IMR-90 (cell line): Measurements from ENCODE around the gene ULBP1. TPM values are rescaled to one million over a fixed set of nuclear protein-coding genes. Genes with fewer than 3 reads are reported as not detected.

ENCODE experiments used
- ATAC-seq: fragments of 200-7000 bp; cut with Tn5 transposase; 2 replicates; pipeline ENCODE4 v1.9.1; 2020; ENCODE audit warnings: low read depth, mild to moderate bottlenecking, moderate library complexity
- BruUV-seq: library from RNA; stranded (reverse); fragments of 400-500 nt; replicated peaks from 2 replicates; lab custom pipeline; 2021; lab: Mats Ljungman, UMichigan
- CTCF ChIA-PET: fragments of 300-600 bp; formaldehyde crosslinking; extraction: SDS; loops from one replicate; lab custom pipeline; 2021; ENCODE audit warnings: antibody characterized with exemption; lab: Yijun Ruan, JAX
- POLR2A ChIA-PET: fragments of 300-600 bp; sonication (Branson Sonifier 250); formaldehyde crosslinking; loops from one replicate; lab custom pipeline; 2022; ENCODE audit warnings: antibody characterized with exemption; ENCODE audit not compliant: unreplicated experiment; lab: Charles Lee
- DNase-seq: peaks from one replicate; pipeline ENCODE4 v3.0.0; 2013
- H2AFZ ChIP-seq: replicated peaks from 2 replicates; pipeline ENCODE3; 2013; ENCODE audit warnings: low read length, mild to moderate bottlenecking; ENCODE audit not compliant: poor library complexity
- H2AK5ac ChIP-seq: 2 replicates; pipeline ENCODE4 v1.6.1; 2013; ENCODE audit warnings: low read depth, low read length, inconsistent platforms
- H2AK9ac ChIP-seq: replicated peaks from 2 replicates; pipeline ENCODE3; 2013; ENCODE audit warnings: mild to moderate bottlenecking, low read depth, low read length, moderate library complexity; ENCODE audit not compliant: poor library complexity
- H2BK120ac ChIP-seq: 2 replicates; pipeline ENCODE4 v1.6.1; 2013; ENCODE audit warnings: low read depth, low read length, inconsistent platforms
- H2BK15ac ChIP-seq: 3 replicates; pipeline ENCODE4 v1.6.1; 2013; ENCODE audit warnings: low read depth, low read length, inconsistent platforms
- H2BK20ac ChIP-seq: 2 replicates; pipeline ENCODE4 v1.6.1; 2013; ENCODE audit warnings: low read depth, mild to moderate bottlenecking, inconsistent platforms, low read length, moderate library complexity
- H2BK5ac ChIP-seq: 2 replicates; pipeline ENCODE4 v1.6.1; 2013; ENCODE audit warnings: mild to moderate bottlenecking, low read depth, low read length, inconsistent platforms; ENCODE audit not compliant: poor library complexity, severe bottlenecking
- H3K14ac ChIP-seq: replicated peaks from 2 replicates; pipeline ENCODE4 v1.6.1; 2013; ENCODE audit warnings: low read depth, low read length, inconsistent platforms
- H3K18ac ChIP-seq: 2 replicates; pipeline ENCODE4 v1.6.1; 2013; ENCODE audit warnings: low read depth, low read length, control low read depth
- H3K23ac ChIP-seq: 2 replicates; pipeline ENCODE4 v1.6.1; 2013; ENCODE audit warnings: low read depth, low read length, inconsistent platforms
- H3K27ac ChIP-seq: 2 replicates; pipeline ENCODE4 v1.5.1; 2013; ENCODE audit warnings: mild to moderate bottlenecking, control low read depth, low read length; ENCODE audit not compliant: insufficient read depth
- H3K27me3 ChIP-seq: 2 replicates; pipeline ENCODE4 v1.6.1; 2013; ENCODE audit warnings: low read length; ENCODE audit not compliant: control insufficient read depth, insufficient read depth
- H3K36me3 ChIP-seq: 2 replicates; pipeline ENCODE4 v1.6.1; 2013; ENCODE audit warnings: low read length, mixed read lengths; ENCODE audit not compliant: control insufficient read depth, insufficient read depth
- H3K4ac ChIP-seq: 2 replicates; pipeline ENCODE4 v1.6.1; 2013; ENCODE audit warnings: low read depth, low read length, inconsistent platforms
- H3K4me1 ChIP-seq: 2 replicates; pipeline ENCODE4 v1.6.1; 2013; ENCODE audit warnings: low read length, mixed read lengths; ENCODE audit not compliant: control insufficient read depth, insufficient read depth
- H3K4me2 ChIP-seq: 2 replicates; pipeline ENCODE4 v1.6.1; 2013; ENCODE audit warnings: low read depth, mild to moderate bottlenecking, control low read depth, low read length, moderate library complexity
- H3K4me3 ChIP-seq: 2 replicates; pipeline ENCODE4 v1.5.1; 2013; ENCODE audit warnings: low read depth, mild to moderate bottlenecking, control low read depth, low read length, moderate library complexity; ENCODE audit not compliant: insufficient read depth
- H3K56ac ChIP-seq: 2 replicates; pipeline ENCODE4 v1.6.1; 2013; ENCODE audit warnings: low read length, inconsistent platforms; ENCODE audit not compliant: insufficient read depth; ENCODE audit errors: extremely low read depth
- H3K79me1 ChIP-seq, 2 experiments: 2 replicates each; pipeline ENCODE4 v1.6.1; 2013; ENCODE audit warnings: low read length in 2 of 2, inconsistent platforms in 1 of 2, low read depth in 1 of 2
- H3K9ac ChIP-seq: 2 replicates; pipeline ENCODE4 v1.6.1; 2013; ENCODE audit warnings: low read depth, low read length, control low read depth
- H3K9me1 ChIP-seq: 2 replicates; pipeline ENCODE4 v1.6.1; 2013; ENCODE audit warnings: low read length, inconsistent platforms; ENCODE audit not compliant: insufficient read depth
- H3K9me3 ChIP-seq: 2 replicates; pipeline ENCODE4 v1.6.1; 2013; ENCODE audit warnings: low read length; ENCODE audit not compliant: control insufficient read depth, insufficient read depth
- H4K20me1 ChIP-seq: 2 replicates; pipeline ENCODE4 v1.6.1; 2013; ENCODE audit warnings: low read length, inconsistent platforms; ENCODE audit not compliant: insufficient read depth
- H4K5ac ChIP-seq: 2 replicates; pipeline ENCODE4 v1.6.1; 2013; ENCODE audit warnings: mild to moderate bottlenecking, low read depth, low read length, control low read depth
- H4K8ac ChIP-seq, 2 experiments: 2 replicates each; pipeline ENCODE4 v1.6.1; 2013; ENCODE audit warnings: low read depth in 2 of 2, low read length in 2 of 2, control low read depth in 1 of 2, inconsistent platforms in 1 of 2
- H4K91ac ChIP-seq: 2 replicates; pipeline ENCODE4 v1.6.1; 2013; ENCODE audit warnings: low read depth, low read length, inconsistent platforms; ENCODE audit not compliant: insufficient read depth
- BHLHE40 ChIP-seq: fragments of 150-350 bp; IDR thresholded peaks from 2 replicates; pipeline ENCODE4 v1.6.1; 2016; ENCODE audit warnings: mild to moderate bottlenecking, low read depth, low read length
- CEBPB ChIP-seq: IDR thresholded peaks from 2 replicates; pipeline ENCODE4 v1.6.1; 2012; ENCODE audit warnings: low read depth, low read length, improper control_type of control experiment
- CHD1 ChIP-seq: IDR thresholded peaks from 2 replicates; pipeline ENCODE4 v1.6.1; 2012; ENCODE audit warnings: low read depth, low read length, improper control_type of control experiment
- CTCF ChIP-seq: conservative IDR thresholded peaks from 2 replicates; pipeline ENCODE4 v1.5.1; 2012; ENCODE audit warnings: mild to moderate bottlenecking, low read depth, low read length, improper control_type of control experiment
- MAFK ChIP-seq: IDR thresholded peaks from 2 replicates; pipeline ENCODE4 v1.6.1; 2012; ENCODE audit warnings: low read depth, low read length, improper control_type of control experiment
- NFE2L2 ChIP-seq: fragments of 150-350 bp; IDR thresholded peaks from 2 replicates; pipeline ENCODE4 v1.6.1; 2016; ENCODE audit warnings: low read depth, mild to moderate bottlenecking, low read length
- RCOR1 ChIP-seq: IDR thresholded peaks from 2 replicates; pipeline ENCODE4 v1.6.1; 2012; ENCODE audit warnings: mild to moderate bottlenecking, low read length, improper control_type of control experiment; ENCODE audit not compliant: insufficient replicate concordance
- WGBS, 2 experiments: methylation state at CpG; one replicate each; pipeline versions ENCODE4 v1.1.5 to v1.1.7; 2013; ENCODE audit warnings: missing lambda C conversion rate in 2 of 2; ENCODE audit not compliant: insufficient read length in 1 of 2; ENCODE audit errors: extremely low coverage in 2 of 2; 5-methylcytosine and 5-hydroxymethylcytosine counted together
- dilution Hi-C: fragments of 300-500 bp; cut with HindIII; formaldehyde crosslinking; loops from one replicate; pipeline ENCODE4 v1.14.3; 2018; ENCODE audit warnings: low sequenced_read_pairs; ENCODE audit not compliant: unreplicated experiment
- in situ Hi-C: fragments of 300-500 bp; cut with MboI; formaldehyde crosslinking; loops from 3 replicates; pipeline ENCODE4 v1.14.3; 2019; ENCODE audit warnings: low sequenced_read_pairs, inconsistent platforms, mixed read lengths
- intact Hi-C: fragments of 100-400 bp; cut with micrococcal nuclease; formaldehyde crosslinking; loops from 2 replicates; pipeline ENCODE4 v1.10.0; 2022
- polyA plus RNA-seq, 3 experiments: library from polyadenylated mRNA; depleted of rRNA; stranded (reverse); fragments of >200 nt; gene quantifications; 2 replicates each; pipeline ENCODE4 v1.2.3, GENCODE V29; 2012; ENCODE audit warnings: low replicate concordance in 1 of 3
- total RNA-seq: library from RNA; depleted of rRNA; stranded (reverse); fragments of >200 nt; gene quantifications from 2 replicates; pipeline ENCODE4 v1.2.3, GENCODE V29; 2012

Gene ULBP1
- total and polyA plus RNA-seq, 2 of the 4 experiments (the other 2 are of a cell fraction): 0.18 to 0.87 TPM

- Histone ChIP-seq H3K4me3 (peak overlapping the region; percentile 79; the same call in 1 of the 2 replicates), H3K9ac (no peak overlapping the region)
- CTCF ChIA-PET: no interaction called here
Observed at GRCh38 chr6:150004101-150004782, 40.5 kb downstream of the ULBP1 start.

More at GRCh38 chr6:150004101-150004782, 40.5 kb downstream of the ULBP1 start:
- TF ChIP-seq BHLHE40 (no peak), RCOR1 (no peak), MAFK (no peak), CEBPB (no peak), CTCF (no peak), NFE2L2 (no peak), CHD1 (no peak)
- no peak overlapping the region for H3K4ac ChIP-seq
- peak overlapping the region; percentile 56; the same call in 1 of the 2 replicates for H3K4me2 ChIP-seq
- intact Hi-C loops: no loop called here
- peak overlapping the region; percentile 96 for H2AFZ ChIP-seq
- no peak overlapping the region for H3K27ac ChIP-seq
- no peaks in the 10 kb centered on the region for H3K79me1 ChIP-seq
- POLR2A ChIA-PET: no interaction called here
- no peaks in the 10 kb centered on the region for H4K20me1 ChIP-seq
- no peak overlapping the region for H3K18ac ChIP-seq
- H2BK20ac ChIP-seq: no peak overlapping the region
- no peak overlapping the region for H2BK15ac ChIP-seq
- no peak overlapping the region for H2AK9ac ChIP-seq
- no peak for ATAC-seq
- no TSS peak for BruUV-seq
- peaks cover 56% of the 10 kb centered on the region for H3K27me3 ChIP-seq
- no peak for DNase-seq
- H4K8ac ChIP-seq: no peak overlapping the region
- H2BK5ac ChIP-seq: no peak overlapping the region
- no peaks in the 10 kb centered on the region for H3K9me1 ChIP-seq
- no peaks in the 10 kb centered on the region for H3K36me3 ChIP-seq
- peaks cover 2% of the 10 kb centered on the region; the same call in 1 of the 2 replicates for H3K4me1 ChIP-seq
- no peak overlapping the region for H2AK5ac ChIP-seq
- WGBS, 2 experiments: no CpG with 5 or more reads among the region's 14 CpGs
- H4K91ac ChIP-seq: no peak overlapping the region
- no peak overlapping the region for H2BK120ac ChIP-seq
- no peak overlapping the region for H3K23ac ChIP-seq
- H3K9me3 ChIP-seq: peaks cover 2% of the 10 kb centered on the region; the same call in 1 of the 2 replicates
- H3K56ac ChIP-seq: no peak overlapping the region
- no peak overlapping the region for H4K5ac ChIP-seq
- in situ Hi-C loops: no loop called here
- dilution Hi-C loops: no loop called here
- H3K14ac ChIP-seq: no peak overlapping the region
